GM23338 (cell line): ENCODE measurements around the gene MED27.
A peak's percentile ranks its signal among the peaks of the same experiment; 100 is the strongest.

Experiments
- CREB1 ChIP-seq: fragments of 250-450 bp; sonication (Bioruptor Pico); IDR thresholded peaks from 2 replicates; pipeline ENCODE4 v1.5.0; 2020; ENCODE audit warnings: low read depth, mild to moderate bottlenecking, moderate library complexity
- CTCF ChIP-seq, 2 experiments: fragments of 200-600 bp in 1 of 2; sonication (generic) in 1 of 2; conservative IDR thresholded peaks; 2 replicates each; pipeline versions ENCODE4 v1.5.1 to v1.6.1; 2016 to 2017; ENCODE audit warnings: antibody characterized with exemption in 2 of 2, low read depth in 2 of 2, mild to moderate bottlenecking in 2 of 2, moderate library complexity in 1 of 2
- EZH2phosphoT487 ChIP-seq: fragments of 200-600 bp; sonication (generic); IDR thresholded peaks from one replicate; pipeline ENCODE4 v1.8.1; 2018; ENCODE audit warnings: antibody characterized with exemption; ENCODE audit not compliant: unreplicated experiment
- JUNB ChIP-seq: IDR thresholded peaks from one replicate; pipeline ENCODE4 v1.6.1; 2016; ENCODE audit warnings: antibody characterized with exemption; ENCODE audit not compliant: unreplicated experiment
- POLR2AphosphoS5 ChIP-seq: IDR thresholded peaks from 2 replicates; pipeline ENCODE4 v1.6.1; 2016; ENCODE audit warnings: antibody characterized with exemption, low read depth

GRCh38 chr9:131848570-131849160, 231.0 kb downstream of the MED27 start:
- 0 out of 4 replicates have a peak, but pooled peaks of 1 of the 2 experiments have one; percentile 6 for TF ChIP-seq CTCF (conservative IDR thresholded peaks at IDR 0.05; ENCODE audit: low read depth in 2 of 2)
- TF ChIP-seq JUNB: no peak
- no peak for TF ChIP-seq POLR2AphosphoS5
- TF ChIP-seq EZH2phosphoT487: no peak
- TF ChIP-seq CREB1 (CRISPR knock-in tag): no peak
